PFSK-1 (cell line): Measurements from ENCODE around the gene SYNGAP1.
A peak's percentile ranks its signal among the peaks of the same experiment; 100 is the strongest.

Source experiments
- FOXP2 ChIP-seq: optimal IDR thresholded peaks from 2 replicates; pipeline ENCODE3; 2011; ENCODE audit warnings: borderline replicate concordance, control low read depth, inconsistent platforms; ENCODE audit not compliant: insufficient read depth; ENCODE audit errors: extremely low read length, extremely low read depth
- POLR2AphosphoS5 ChIP-seq: IDR thresholded peaks from 2 replicates; pipeline ENCODE4 v1.6.1; 2012; ENCODE audit warnings: low read depth, mild to moderate bottlenecking, control low read depth, low read length, moderate library complexity
- SIN3A ChIP-seq: IDR thresholded peaks from 2 replicates; pipeline ENCODE4 v1.6.1; 2012; ENCODE audit warnings: mild to moderate bottlenecking, low read length, moderate library complexity, borderline replicate concordance; ENCODE audit not compliant: insufficient read depth
- TAF1 ChIP-seq: IDR thresholded peaks from 2 replicates; pipeline ENCODE4 v1.6.1; 2012; ENCODE audit warnings: low read length, control low read depth, borderline replicate concordance; ENCODE audit not compliant: insufficient read depth
- TF ChIP-seq, protein P1 (sequence below), 2 experiments: IDR thresholded peaks; 2 replicates each; pipeline versions ENCODE4 v1.6.1 to v1.8.0; 2011 to 2012; ENCODE audit warnings: low read depth in 2 of 2, low read length in 2 of 2, control low read depth in 1 of 2, inconsistent platforms in 1 of 2, mild to moderate bottlenecking in 1 of 2, moderate library complexity in 1 of 2; ENCODE audit not compliant: insufficient read depth in 1 of 2

Gene SYNGAP1

DNA sequence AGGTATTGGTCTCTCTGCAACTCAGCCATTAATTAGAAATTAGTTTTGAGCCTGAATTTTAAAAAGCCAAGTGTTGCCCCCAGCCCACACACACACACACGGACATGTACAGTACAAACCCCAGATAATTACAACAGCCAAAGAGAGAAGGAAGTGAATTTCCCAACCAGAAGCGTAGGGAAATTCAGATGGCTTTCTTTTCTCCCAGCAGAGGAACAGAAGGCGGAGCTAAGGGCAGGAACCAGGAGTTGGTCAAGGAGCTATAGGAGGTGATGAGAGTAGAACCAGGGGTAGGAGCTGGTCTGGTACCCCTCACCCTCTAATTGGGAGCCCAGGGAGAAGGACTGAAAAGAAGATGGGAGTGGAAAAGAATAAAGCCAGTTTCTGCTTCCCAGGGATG, 30.6 kb downstream of the SYNGAP1 start:
- TF ChIP-seq, protein P1, sequence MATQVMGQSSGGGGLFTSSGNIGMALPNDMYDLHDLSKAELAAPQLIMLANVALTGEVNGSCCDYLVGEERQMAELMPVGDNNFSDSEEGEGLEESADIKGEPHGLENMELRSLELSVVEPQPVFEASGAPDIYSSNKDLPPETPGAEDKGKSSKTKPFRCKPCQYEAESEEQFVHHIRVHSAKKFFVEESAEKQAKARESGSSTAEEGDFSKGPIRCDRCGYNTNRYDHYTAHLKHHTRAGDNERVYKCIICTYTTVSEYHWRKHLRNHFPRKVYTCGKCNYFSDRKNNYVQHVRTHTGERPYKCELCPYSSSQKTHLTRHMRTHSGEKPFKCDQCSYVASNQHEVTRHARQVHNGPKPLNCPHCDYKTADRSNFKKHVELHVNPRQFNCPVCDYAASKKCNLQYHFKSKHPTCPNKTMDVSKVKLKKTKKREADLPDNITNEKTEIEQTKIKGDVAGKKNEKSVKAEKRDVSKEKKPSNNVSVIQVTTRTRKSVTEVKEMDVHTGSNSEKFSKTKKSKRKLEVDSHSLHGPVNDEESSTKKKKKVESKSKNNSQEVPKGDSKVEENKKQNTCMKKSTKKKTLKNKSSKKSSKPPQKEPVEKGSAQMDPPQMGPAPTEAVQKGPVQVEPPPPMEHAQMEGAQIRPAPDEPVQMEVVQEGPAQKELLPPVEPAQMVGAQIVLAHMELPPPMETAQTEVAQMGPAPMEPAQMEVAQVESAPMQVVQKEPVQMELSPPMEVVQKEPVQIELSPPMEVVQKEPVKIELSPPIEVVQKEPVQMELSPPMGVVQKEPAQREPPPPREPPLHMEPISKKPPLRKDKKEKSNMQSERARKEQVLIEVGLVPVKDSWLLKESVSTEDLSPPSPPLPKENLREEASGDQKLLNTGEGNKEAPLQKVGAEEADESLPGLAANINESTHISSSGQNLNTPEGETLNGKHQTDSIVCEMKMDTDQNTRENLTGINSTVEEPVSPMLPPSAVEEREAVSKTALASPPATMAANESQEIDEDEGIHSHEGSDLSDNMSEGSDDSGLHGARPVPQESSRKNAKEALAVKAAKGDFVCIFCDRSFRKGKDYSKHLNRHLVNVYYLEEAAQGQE (IDR thresholded peaks at IDR 0.05; ENCODE audit: insufficient read depth in 1 of 2, low read depth in 2 of 2, low read length in 2 of 2), result no peak
- TF ChIP-seq POLR2AphosphoS5, result no peak
- no peak for TF ChIP-seq TAF1
- no peak for TF ChIP-seq SIN3A
- no peak for TF ChIP-seq FOXP2

DNA sequence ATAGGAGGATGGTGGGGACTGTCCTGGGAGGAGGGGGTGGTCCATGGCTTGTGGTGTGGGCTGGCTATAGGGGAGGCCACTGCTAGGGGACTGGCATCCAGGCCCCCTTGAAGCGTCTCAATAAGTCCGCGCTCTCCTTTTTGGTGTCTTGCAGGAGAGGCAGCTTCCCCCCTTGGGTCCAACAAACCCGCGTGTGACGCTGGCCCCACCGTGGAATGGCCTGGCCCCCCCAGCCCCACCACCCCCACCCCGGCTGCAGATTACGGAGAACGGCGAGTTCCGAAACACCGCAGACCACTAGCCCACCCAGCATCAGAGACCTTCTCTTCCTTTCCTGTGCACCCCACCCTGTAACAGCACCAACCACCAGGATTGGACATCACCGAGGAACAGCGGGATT, 31.7 kb downstream of the SYNGAP1 start:
- TF ChIP-seq, protein P1 (IDR thresholded peaks at IDR 0.05; ENCODE audit: insufficient read depth in 1 of 2, low read depth in 2 of 2, low read length in 2 of 2), result no peak
- TF ChIP-seq TAF1, result no peak
- no peak for TF ChIP-seq SIN3A
- TF ChIP-seq FOXP2, result no peak
- no peak for TF ChIP-seq POLR2AphosphoS5

GRCh38 chr6:33452496-33452895, 32.6 kb downstream of the SYNGAP1 start:
- TF ChIP-seq POLR2AphosphoS5, result 0 out of 2 replicates have a peak, but pooled peaks have one; percentile 7
- TF ChIP-seq FOXP2, result no peak
- TF ChIP-seq SIN3A, result no peak
- TF ChIP-seq TAF1, result no peak
- TF ChIP-seq, protein P1 (IDR thresholded peaks at IDR 0.05; ENCODE audit: insufficient read depth in 1 of 2, low read depth in 2 of 2, low read length in 2 of 2), result no peak

DNA sequence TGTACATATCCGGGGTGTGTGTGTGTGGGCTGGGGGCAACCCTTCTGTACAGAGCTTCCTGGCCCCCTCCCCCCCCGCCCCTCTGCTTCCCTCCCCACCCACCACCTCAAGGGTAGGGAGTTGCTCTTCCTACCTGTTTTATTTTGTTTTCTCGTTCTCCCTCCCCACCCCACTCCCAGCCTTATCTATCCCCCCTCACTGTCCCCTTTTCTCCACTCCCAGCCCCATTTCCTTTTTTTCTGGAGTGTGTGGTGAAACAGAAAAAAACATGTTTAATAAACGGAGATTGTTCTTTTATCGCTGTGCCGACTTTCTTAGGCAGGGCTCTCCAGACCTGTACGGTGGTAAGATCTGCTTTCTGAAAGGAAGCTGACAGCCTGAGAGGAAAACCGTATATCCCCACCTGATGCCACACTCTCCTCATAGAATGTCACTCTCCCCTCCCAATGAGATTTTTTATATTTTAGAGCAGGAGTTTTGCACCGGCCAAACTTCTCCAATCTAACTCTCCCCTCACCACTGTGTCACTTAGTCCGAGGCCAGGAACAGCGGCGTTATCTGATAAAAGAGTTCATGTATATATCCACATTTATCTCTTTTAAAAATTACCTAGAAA, 33.6 kb downstream of the SYNGAP1 start:
- TF ChIP-seq FOXP2 (no peak), SIN3A (no peak)

DNA sequence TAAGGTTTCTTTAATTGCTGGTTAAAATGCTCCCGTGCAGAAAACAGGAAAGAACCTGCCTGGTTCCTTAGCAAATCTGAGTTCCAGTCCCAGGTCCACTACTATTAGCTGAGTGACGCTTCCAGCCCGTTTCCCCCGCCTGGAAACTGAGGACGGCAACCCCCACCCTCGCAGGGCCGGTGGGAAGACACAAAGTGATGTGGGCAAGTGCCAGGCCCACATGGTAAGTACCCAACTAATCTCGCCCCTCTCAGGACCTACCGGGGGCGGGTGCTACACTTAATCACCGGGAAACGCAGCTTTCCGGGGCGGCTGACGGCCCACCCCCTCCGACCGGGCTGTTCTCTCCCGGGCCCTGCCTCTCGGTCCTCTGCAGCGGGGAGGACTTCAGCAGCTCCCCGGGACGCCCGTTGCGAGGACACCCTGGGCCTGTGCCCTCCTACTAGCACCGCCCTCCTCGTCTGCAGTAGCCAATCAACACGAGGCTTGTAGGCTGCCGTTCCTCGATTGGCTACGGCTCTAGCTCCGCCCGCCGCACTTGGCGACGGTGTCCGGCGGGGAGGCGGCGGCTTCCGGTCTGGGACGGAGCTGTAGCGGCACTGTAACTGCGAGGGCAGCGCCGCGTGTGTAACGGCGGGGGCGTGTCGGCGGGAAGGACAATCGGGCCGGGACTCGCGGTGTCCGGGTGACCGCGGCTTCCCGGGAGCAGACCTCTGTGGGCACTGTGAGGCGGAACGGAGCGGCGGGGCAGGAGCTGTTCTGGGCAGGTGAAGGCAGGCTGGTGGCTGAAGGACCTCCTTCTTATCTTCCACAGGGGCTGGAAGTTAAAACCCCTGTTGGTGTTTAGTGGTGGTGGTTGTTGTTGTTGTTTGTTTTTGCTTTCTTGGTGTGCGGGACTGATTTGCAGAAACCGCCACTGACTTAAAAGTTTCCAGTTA, 34.4 kb downstream of the SYNGAP1 start, which contains the start of gene ZBTB9:
ZBTB9 (plus strand) TSS at position 568 of the 938 bp plus-strand sequence. CDS start 525 bp downstream, outside the sequence.
- peak; percentile 95 for TF ChIP-seq FOXP2
- peak; percentile 83; the same call in 1 of the 2 replicates for TF ChIP-seq TAF1
- peak; percentile 93 for TF ChIP-seq POLR2AphosphoS5
- no peak; the same call in 1 of the 2 replicates for TF ChIP-seq SIN3A

GRCh38 chr6:33455051-33455450, 35.2 kb downstream of the SYNGAP1 start:
- TF ChIP-seq FOXP2, result no peak
- no peak for TF ChIP-seq SIN3A
- TF ChIP-seq TAF1, result no peak
- no peak for TF ChIP-seq POLR2AphosphoS5
- TF ChIP-seq, protein P1 (IDR thresholded peaks at IDR 0.05; ENCODE audit: insufficient read depth in 1 of 2, low read depth in 2 of 2, low read length in 2 of 2), result no peak
